HG02623 (cell line): ENCODE data around the gene NOVA2.
"Not testable (repeated sequence)": the region's sequence is repeated elsewhere in the genome, so short reads cannot be mapped to it uniquely, and the experiment has no call there.

Experiments used
- ATAC-seq: cut with Tn5 transposase; IDR thresholded peaks from one replicate; pipeline ENCODE4 v1.9.1; 2021; ENCODE audit warnings: moderate library complexity; ENCODE audit not compliant: unreplicated experiment

NOVA2 gene

DNA sequence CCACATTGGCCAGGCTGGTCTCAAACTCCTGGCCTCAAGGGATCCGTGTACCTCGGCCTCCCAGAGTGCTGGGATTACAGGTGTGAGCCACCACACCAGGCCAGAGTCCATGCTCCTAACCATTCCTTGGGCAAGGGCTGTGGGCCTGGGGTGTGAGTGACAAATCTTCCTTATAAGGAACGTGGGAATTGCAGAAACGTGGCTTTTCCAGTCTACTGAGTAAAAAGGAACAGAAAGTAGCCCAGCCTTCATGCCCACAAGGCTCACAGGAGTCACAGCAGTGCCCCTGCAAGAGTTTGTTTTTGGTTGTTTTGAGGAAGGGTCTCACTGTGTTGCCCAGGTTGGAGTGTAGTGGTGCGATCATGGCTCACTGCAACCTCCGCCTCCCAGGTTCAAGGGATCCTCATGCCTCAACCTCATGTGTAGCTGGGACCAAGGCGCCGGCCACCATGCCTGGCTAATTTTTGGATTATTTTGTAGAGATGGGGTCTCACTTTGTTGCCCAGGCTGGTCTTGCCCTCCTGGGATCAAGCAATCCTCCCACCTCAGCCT, 76.3 kb downstream of the NOVA2 start:
- ATAC-seq, result no peak

DNA sequence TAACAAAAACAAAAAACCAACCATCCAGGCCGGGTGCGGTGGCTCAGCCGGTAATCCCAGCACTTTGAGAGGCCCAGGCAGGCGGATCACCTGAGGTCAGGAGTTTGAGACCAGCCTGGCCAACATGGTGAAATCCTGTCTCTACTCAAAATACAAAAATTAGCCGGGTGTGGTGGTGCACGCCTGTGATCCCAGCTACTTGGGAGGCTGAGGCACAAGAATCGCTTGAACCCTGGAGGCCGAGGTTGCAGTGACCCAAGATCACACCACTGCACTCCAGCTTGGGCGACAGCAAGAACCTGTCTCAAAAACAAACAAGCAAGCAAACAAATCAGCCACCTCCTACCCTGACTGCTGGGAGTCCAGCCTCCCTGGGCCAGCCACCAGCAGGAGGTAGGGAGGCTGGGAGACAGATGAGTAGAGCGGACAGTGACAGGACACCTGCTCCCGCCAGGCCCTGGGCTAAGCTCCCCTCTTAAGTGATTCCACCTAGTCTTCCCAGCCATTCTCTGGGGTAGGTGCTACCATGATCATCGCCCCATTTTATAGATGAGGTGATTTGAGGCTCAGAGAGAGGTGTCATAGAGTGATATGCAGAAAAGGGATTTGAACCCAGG, 77.6 kb downstream of the NOVA2 start:
- not testable (repeated sequence) for ATAC-seq

DNA sequence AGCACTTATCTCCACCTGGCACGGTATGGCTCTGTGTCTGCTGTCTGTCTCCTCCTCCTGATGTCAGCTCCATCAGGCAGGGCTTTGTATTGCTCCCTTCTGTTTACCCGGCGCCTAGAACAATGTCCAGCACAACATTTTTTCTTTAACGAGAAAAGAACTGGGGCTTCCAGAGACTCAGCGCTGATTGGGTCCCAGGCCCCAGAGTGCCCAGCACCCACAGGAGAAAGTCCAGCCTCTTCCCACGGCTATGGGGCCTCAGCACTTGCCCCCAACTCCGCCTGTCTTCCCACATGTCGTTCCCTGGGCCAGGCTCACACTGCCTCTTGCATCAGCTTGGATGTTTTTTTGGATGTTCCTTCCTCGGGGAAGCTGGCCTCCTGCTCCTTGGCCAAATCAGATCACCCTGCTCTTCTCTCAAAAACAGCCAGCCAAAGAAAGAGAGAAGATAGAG, 78.1 kb downstream of the NOVA2 start:
- ATAC-seq, result no peak

DNA sequence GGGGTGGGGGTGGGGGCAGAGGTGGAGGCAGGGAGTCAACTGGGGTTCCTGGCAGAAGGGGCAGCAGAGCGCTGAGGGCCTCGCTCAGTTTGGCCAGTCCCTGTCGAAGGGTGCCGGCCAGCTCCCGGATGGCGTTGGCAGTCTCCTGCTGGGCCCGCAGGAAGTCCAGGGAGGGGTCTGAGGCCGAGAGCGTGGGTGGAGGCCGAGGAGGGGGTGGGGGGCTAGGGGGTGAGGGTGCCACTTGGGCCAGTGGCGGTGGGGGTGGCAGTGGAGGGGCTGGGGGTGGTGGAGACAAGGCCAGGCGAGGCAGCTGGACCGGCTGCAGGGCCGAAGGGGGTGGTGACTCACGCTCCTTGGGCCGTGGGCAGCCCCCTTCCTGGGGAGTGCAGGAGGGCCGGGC, 82.8 kb downstream of the NOVA2 start:
- no peak for ATAC-seq

DNA sequence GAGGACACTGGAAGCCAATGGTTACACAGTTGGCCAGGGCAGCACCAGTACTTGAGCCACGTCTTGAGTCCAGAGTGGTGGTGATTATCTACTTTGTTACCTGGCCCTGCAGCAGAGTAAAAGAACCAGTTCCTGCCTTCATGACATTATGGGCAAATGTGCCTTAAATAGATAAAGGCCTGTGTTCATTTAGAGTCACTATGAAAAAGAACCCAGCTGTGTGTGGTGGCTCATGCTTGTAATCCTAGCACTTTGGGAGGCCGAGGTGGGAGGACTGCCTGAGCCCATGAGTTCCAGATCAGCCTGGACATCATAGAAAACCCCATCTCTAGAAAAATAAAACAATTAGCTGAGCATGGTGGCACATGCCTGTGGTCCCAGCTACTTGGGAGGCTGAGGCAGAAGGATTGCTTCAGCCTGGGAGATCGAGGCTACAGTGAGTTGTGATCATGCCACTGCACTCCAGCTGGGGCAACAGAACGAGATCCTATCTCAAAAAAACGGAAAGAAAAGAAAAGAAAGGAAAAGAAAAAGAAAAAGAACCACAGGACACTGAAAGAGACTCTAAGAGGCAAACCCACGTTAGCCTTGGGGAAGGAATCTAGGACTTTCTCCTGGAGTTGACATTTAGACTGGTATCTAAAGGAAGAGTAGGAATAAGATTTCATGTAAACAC, 84.3 kb downstream of the NOVA2 start:
- ATAC-seq, result no peak

DNA sequence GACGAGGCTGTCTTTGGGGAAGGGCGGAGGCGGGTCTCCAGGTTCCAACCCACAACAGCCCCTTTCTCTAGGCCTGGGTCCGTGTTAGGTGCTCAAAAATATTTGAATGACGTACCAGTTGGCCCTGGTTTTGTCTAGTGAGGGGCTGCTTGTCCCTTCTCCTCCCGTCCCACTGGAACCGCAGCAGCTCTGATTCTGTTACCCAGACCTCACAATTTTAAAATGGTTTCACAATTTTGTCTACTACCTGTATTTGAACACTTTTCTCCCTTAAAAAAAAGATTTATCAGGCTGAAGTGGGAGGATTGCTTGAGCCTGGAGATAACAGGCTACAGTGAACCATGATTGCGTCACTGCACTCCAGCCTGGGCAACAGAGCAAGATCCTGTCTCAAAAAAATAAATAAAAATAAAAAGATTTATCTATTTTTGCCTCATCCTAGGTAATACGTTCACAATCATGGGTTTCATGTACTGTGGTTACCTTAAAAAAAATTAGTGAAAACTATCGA, 86.4 kb downstream of the NOVA2 start:
- ATAC-seq, result no peak

DNA sequence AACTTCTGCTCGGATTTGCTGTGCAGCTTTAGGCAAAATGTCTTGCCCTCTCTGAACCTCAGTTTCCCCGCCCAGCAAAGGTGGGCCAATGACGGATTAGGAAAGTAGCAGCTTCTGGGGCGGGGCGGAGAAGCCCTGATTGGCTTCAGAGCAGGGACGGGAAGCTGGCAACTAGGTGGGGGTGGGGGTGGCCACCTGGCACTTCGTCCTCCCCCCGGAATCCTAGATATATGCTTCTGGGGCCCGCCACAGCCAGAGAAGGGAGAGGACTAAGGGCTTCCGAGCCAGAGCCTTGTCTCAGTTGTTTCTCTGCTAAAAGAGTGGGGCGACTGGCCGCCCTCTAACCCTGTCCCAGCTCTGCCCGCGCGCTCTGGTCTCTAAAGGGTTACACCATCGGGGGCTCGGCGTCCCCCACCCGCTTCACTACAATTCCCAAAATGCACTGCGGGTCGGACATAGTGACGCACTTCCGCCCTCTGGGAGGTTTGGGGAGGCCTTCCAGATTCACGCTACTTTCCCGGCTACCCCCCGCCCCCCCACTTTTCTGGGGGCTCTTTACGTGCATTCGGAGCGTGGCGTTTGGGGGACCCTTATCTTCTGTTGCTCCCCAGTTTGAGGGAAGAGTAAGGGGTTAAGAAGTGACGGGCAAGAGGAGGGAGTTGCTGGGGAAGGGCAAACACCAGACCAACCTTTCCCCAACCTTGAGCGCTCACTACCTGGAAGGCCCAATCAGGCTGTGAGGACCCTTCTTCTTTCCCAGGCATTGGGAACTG, 87.1 kb downstream of the NOVA2 start:
- ATAC-seq, result peak; percentile 46

DNA sequence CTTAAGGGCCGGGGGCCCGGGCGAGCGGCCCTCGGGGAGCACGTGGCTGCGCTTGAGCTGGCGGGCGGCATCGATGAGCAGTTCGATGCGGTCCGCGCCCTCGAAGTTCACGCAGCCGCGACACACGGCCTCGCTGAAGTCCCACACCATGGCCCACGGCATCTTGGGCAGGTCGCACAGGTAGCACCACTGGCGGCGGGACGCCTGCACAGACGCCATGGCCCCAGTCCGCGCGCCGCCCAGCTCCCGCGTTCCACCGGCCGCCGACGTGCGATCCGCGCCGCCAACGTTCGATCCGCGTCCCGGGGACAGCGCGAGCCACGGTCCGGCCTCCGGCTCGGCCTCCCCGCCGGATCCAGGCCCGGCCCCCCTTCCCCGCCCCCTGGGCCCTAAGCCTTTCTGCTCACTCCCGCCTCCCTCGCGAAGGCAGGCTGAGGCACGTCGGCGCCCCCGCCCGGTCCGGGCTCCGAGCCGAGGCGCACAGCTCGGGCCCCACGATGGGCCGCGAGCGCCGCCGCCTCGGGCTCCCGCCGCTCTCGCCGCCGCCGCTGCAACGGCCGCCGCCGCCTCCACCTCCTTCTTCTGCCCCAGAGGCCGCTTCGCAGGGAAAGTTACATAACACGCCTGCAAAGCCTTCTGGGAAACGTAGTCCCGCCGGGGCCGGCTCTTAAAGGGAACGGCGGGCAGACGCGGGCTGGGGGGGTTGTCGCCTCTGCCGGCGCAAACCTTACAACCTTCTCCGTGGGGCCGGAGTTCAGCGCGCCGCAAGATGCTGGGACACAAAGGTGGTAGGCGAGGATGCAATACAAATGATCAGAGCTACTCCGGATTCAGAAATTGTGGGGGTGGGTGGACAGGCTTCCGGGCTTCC, 87.9 kb downstream of the NOVA2 start, which contains the start of gene IRF2BP1:
TSS of gene IRF2BP1 (minus strand) at position 586 of the 871 bp plus-strand sequence. CDS start at position 219, 367 bp downstream.
- ATAC-seq, result peak; percentile 43

DNA sequence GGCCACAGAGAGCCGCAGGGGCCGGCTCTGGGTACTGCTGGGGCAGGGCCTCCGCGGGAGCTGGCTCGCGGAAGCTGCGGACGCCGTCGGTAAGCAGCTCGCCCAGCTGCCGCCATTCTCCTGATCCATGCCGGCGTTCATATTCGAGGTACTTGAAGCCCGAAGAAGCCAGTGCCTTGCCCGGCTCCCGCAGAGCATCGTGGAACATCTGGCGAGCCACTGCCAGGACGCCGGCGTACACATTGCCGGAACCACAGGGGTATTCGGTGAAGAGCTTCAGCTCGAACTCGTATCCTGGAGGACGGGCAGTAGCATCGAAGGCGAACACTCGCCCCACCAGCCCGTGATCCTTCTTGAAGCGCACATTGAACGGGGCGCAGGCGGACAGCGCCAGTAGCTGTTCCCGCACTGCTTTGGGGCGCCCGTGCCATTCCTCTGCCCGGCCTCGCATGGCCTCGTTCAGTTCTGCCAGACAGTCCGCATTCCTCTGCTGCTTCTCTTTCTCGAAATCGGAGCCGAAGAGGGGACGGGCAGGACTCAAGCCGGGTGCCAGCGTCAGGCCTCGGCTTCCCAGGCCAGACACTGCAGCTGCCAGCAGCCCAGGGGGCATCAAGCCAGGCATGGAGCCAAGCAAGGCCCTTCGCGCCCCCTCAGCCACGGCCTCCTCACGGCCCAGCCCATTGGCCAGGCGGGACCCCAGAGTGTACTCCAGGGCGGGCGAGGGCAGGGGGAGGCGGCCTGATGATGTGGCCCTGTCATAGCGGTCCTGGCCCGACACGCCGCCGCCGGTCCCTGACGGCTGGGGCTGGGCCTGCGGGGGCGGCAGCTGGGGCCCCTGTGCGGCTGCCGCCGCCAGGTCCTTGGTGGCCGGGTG, 88.7 kb downstream of the NOVA2 start:
- ATAC-seq, result no peak

DNA sequence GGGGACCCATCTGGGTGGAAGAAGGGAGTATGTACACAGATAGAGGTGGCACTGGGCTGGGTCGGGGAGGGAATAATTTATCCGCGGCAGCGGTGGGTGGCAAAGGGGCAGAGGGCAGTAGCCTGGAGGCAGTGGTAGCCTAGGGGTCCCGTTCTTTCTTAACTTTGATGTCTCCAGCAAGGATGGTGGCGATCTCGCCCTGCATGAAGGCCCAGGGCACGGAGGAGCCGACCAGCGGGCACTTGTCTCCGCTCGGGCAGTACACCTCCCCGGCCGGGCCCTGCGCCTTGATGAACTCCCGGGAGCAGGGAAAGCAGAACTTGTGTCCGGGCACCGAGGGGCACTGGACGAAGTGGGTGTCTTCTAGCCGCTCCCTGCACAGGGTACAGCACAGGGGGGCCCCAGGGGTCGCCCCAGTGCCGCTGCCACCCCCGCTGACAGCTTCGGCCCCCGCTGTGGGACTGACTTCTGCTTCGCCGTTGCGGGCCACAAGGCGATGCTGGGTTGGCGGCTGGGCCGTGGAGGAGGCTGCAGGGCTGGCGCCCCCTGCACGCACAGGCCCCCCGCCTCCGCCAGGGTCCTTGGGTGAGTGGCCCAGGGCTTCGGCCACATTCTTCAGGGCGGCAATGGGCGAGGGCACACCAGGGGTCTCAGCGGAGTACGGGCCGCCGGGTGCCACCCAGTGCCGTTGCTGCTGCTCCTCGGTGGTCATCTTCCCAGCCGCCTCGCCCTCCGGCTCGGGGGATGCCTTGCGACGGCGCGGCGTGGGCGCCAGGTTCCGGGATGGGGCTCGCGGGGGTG, 89.6 kb downstream of the NOVA2 start:
- ATAC-seq, result no peak
